H1 (cell line): ENCODE data around the gene WDR1. TPM values are rescaled to one million over a fixed set of nuclear protein-coding genes. Genes with fewer than 3 reads are reported as not detected.

Experiments used
- CTCF ChIA-PET: fragments of 300-600 bp; sonication (Branson Sonifier 250); formaldehyde crosslinking; loops from one replicate; lab custom pipeline; 2021; ENCODE audit not compliant: partially characterized antibody; lab: Charles Lee
- POLR2A ChIA-PET: fragments of 300-600 bp; sonication (Branson Sonifier 250); formaldehyde crosslinking; loops from one replicate; lab custom pipeline; 2021; ENCODE audit warnings: inconsistent platforms; ENCODE audit not compliant: partially characterized antibody; lab: Charles Lee
- DNase-seq, 2 experiments: peaks; one replicate each; pipeline versions ENCODE4 v3.0.0 to v3.0.0-alpha.2; 2010 to 2022; ENCODE audit warnings: low spot score in 2 of 2, low read depth in 1 of 2, mixed read lengths in 1 of 2
- FAIRE-seq: peaks from 2 replicates; lab custom pipeline; 2011; peaks lifted over from hg19 to GRCh38; lab: Jason Lieb, UNC
- H2AFZ ChIP-seq: 2 replicates; pipeline ENCODE4 v1.8.1; 2012; ENCODE audit warnings: low read length, inconsistent platforms
- H2AK5ac ChIP-seq: 2 replicates; pipeline ENCODE4 v1.6.1; 2013; ENCODE audit warnings: low read depth, low read length
- H2BK120ac ChIP-seq: replicated peaks from 2 replicates; pipeline ENCODE3; 2013; ENCODE audit warnings: low read depth, low read length, inconsistent platforms
- H2BK12ac ChIP-seq: 2 replicates; pipeline ENCODE4 v1.6.1; 2013; ENCODE audit warnings: low read depth, low read length
- H2BK15ac ChIP-seq: 2 replicates; pipeline ENCODE4 v1.6.1; 2013; ENCODE audit warnings: low read length
- H2BK20ac ChIP-seq: 2 replicates; pipeline ENCODE4 v1.6.1; 2013; ENCODE audit warnings: low read length
- H2BK5ac ChIP-seq: 2 replicates; pipeline ENCODE4 v1.6.1; 2013; ENCODE audit warnings: low read depth, low read length
- H3K14ac ChIP-seq: 2 replicates; pipeline ENCODE4 v1.6.1; 2013; ENCODE audit warnings: inconsistent platforms; ENCODE audit not compliant: insufficient read length
- H3K18ac ChIP-seq: 2 replicates; pipeline ENCODE4 v1.6.1; 2013; ENCODE audit warnings: low read length; ENCODE audit errors: extremely low read depth
- H3K23ac ChIP-seq: 2 replicates; pipeline ENCODE4 v1.6.1; 2013; ENCODE audit warnings: inconsistent platforms; ENCODE audit not compliant: insufficient read length
- H3K23me2 ChIP-seq: 2 replicates; pipeline ENCODE4 v1.6.1; 2013; ENCODE audit warnings: low read depth, low read length
- H3K27ac ChIP-seq: 2 replicates; pipeline ENCODE4 v1.6.1; 2011; ENCODE audit warnings: low read depth, low read length, inconsistent platforms
- H3K27me3 ChIP-seq, 4 experiments: replicated peaks in 1 of 4; 1 replicate in 1 of 4; 2 replicates in 3 of 4; pipeline versions ENCODE4 v1.6.1 to v1.8.1; 2011 to 2013; ENCODE audit warnings: low read length in 3 of 4, mild to moderate bottlenecking in 3 of 4, inconsistent platforms in 2 of 4, mixed read lengths in 2 of 4, moderate library complexity in 1 of 4; ENCODE audit not compliant: control insufficient read depth in 3 of 4, insufficient read depth in 3 of 4; ENCODE audit errors: extremely low read depth in 1 of 4
- H3K36me3 ChIP-seq, 4 experiments: 2 replicates each; pipeline versions ENCODE4 v1.6.1 to v1.8.1; 2011 to 2013; ENCODE audit warnings: mild to moderate bottlenecking in 4 of 4, low read length in 3 of 4, moderate library complexity in 2 of 4, control low read depth in 1 of 4, inconsistent platforms in 1 of 4; ENCODE audit not compliant: insufficient read depth in 4 of 4, control insufficient read depth in 2 of 4
- H3K4ac ChIP-seq: replicated peaks from 2 replicates; pipeline ENCODE3; 2013; ENCODE audit warnings: low read length, low read depth, mixed read lengths, inconsistent platforms; ENCODE audit not compliant: insufficient read length
- H3K4me1 ChIP-seq, 4 experiments: replicated peaks in 1 of 4; 1 replicate in 1 of 4; 2 replicates in 3 of 4; pipeline versions ENCODE4 v1.6.1 to v1.8.1; 2011 to 2013; ENCODE audit warnings: low read length in 3 of 4, inconsistent platforms in 2 of 4, mixed read lengths in 1 of 4; ENCODE audit not compliant: insufficient read depth in 4 of 4, control insufficient read depth in 3 of 4
- H3K4me2 ChIP-seq, 2 experiments: 2 replicates each; pipeline versions ENCODE4 v1.6.1 to v1.8.1; 2011 to 2013; ENCODE audit warnings: low read depth in 2 of 2, low read length in 2 of 2, control low read depth in 1 of 2, inconsistent platforms in 1 of 2, mild to moderate bottlenecking in 1 of 2; ENCODE audit not compliant: insufficient read depth in 1 of 2
- H3K4me3 ChIP-seq, 4 experiments: fragments of 200-600, 300-600 bp in 1 of 4; sonication (generic), shearing (Covaris generic), sonication (Bioruptor Twin) in 1 of 4; 2 replicates each; pipeline versions ENCODE4 v1.5.1 to v1.8.1; 2011 to 2016; ENCODE audit warnings: low read length in 4 of 4, low read depth in 3 of 4, control low read depth in 2 of 4, inconsistent platforms in 2 of 4, mild to moderate bottlenecking in 2 of 4, mixed read lengths in 1 of 4, moderate library complexity in 1 of 4; ENCODE audit not compliant: insufficient read depth in 2 of 4; ENCODE audit errors: extremely low read depth in 1 of 4
- H3K56ac ChIP-seq: replicated peaks from 2 replicates; pipeline ENCODE3; 2013; ENCODE audit warnings: low read depth, mild to moderate bottlenecking, mixed read lengths, low read length, inconsistent platforms; ENCODE audit not compliant: insufficient read length
- H3K79me1 ChIP-seq: 2 replicates; pipeline ENCODE4 v1.6.1; 2013; ENCODE audit warnings: low read depth, low read length, control low read depth
- H3K79me2 ChIP-seq, 2 experiments: 2 replicates each; pipeline versions ENCODE4 v1.6.1 to v1.8.1; 2012 to 2013; ENCODE audit warnings: low read length in 2 of 2, mild to moderate bottlenecking in 2 of 2, inconsistent platforms in 1 of 2; ENCODE audit not compliant: insufficient read depth in 2 of 2, control insufficient read depth in 1 of 2
- H3K9ac ChIP-seq, 4 experiments: replicated peaks in 1 of 4; 1 replicate in 1 of 4; 2 replicates in 3 of 4; pipeline versions ENCODE4 v1.6.1 to v1.8.1; 2011 to 2013; ENCODE audit warnings: low read depth in 3 of 4, low read length in 3 of 4, control low read depth in 2 of 4, mild to moderate bottlenecking in 2 of 4, moderate library complexity in 2 of 4, inconsistent platforms in 1 of 4; ENCODE audit errors: extremely low read depth in 1 of 4
- H3K9me3 ChIP-seq, 2 experiments: 2 replicates each; pipeline versions ENCODE4 v1.6.1 to v1.8.1; 2012 to 2013; ENCODE audit warnings: mild to moderate bottlenecking in 2 of 2, moderate library complexity in 2 of 2, control low read depth in 1 of 2, inconsistent platforms in 1 of 2, low read depth in 1 of 2, low read length in 1 of 2, mixed read lengths in 1 of 2; ENCODE audit not compliant: insufficient read depth in 2 of 2
- H4K20me1 ChIP-seq, 2 experiments: replicated peaks in 1 of 2; 2 replicates each; pipeline versions ENCODE3 to v1.8.1; 2011 to 2013; ENCODE audit warnings: inconsistent platforms in 2 of 2, low read length in 2 of 2, mild to moderate bottlenecking in 1 of 2; ENCODE audit not compliant: insufficient read depth in 2 of 2, control insufficient read depth in 1 of 2
- H4K5ac ChIP-seq: 2 replicates; pipeline ENCODE4 v1.6.1; 2013; ENCODE audit warnings: low read length, low read depth, mixed read lengths, inconsistent platforms; ENCODE audit not compliant: insufficient read length
- H4K8ac ChIP-seq: 2 replicates; pipeline ENCODE4 v1.8.0; 2013; ENCODE audit warnings: mild to moderate bottlenecking, moderate library complexity, low read length, inconsistent platforms; ENCODE audit not compliant: insufficient read depth; ENCODE audit errors: extremely low read depth
- H4K91ac ChIP-seq: replicated peaks from 2 replicates; pipeline ENCODE3; 2013; ENCODE audit warnings: low read length, mixed read lengths, inconsistent platforms; ENCODE audit not compliant: insufficient read length
- ATF3 ChIP-seq: IDR thresholded peaks from 2 replicates; pipeline ENCODE4 v1.6.1; 2011; ENCODE audit warnings: low read depth, mild to moderate bottlenecking, low read length; ENCODE audit not compliant: insufficient read depth
- BACH1 ChIP-seq: IDR thresholded peaks from 2 replicates; pipeline ENCODE4 v1.6.1; 2012; ENCODE audit warnings: low read length, improper control_type of control experiment
- CHD1 ChIP-seq: IDR thresholded peaks from 2 replicates; pipeline ENCODE4 v1.6.1; 2012; ENCODE audit warnings: low read depth, low read length, improper control_type of control experiment
- GABPA ChIP-seq: IDR thresholded peaks from 2 replicates; pipeline ENCODE4 v1.6.1; 2011; ENCODE audit warnings: mild to moderate bottlenecking, low read length, moderate library complexity, borderline replicate concordance; ENCODE audit not compliant: insufficient read depth
- JUND ChIP-seq: IDR thresholded peaks from 2 replicates; pipeline ENCODE4 v1.6.1; 2011; ENCODE audit warnings: mild to moderate bottlenecking, improper control_type of control experiment, low read length
- KDM1A ChIP-seq: fragments of 200-600, 300-600 bp; sonication (generic); IDR thresholded peaks from 2 replicates; pipeline ENCODE4 v1.7.1; 2016; ENCODE audit warnings: mild to moderate bottlenecking, low read length, borderline replicate concordance
- KDM4A ChIP-seq: IDR thresholded peaks from one replicate; pipeline ENCODE4 v1.7.1; 2012; ENCODE audit warnings: low read depth, mild to moderate bottlenecking, moderate library complexity, low read length, inconsistent platforms; ENCODE audit not compliant: severe bottlenecking
- MAFK ChIP-seq: IDR thresholded peaks from 2 replicates; pipeline ENCODE4 v1.6.1; 2012; ENCODE audit warnings: low read depth, mild to moderate bottlenecking, improper control_type of control experiment, low read length
- POLR2A ChIP-seq, 2 experiments: IDR thresholded peaks; 1 replicate in 1 of 2; 2 replicates in 1 of 2; pipeline ENCODE4 v1.6.1; 2011; ENCODE audit warnings: low read depth in 2 of 2, low read length in 2 of 2, mild to moderate bottlenecking in 2 of 2; ENCODE audit errors: control extremely low read depth in 1 of 2
- RBBP5 ChIP-seq: IDR thresholded peaks from 2 replicates; pipeline ENCODE4 v1.7.1; 2012; ENCODE audit warnings: low read depth, mild to moderate bottlenecking, inconsistent platforms, low read length, moderate library complexity, borderline replicate concordance
- RNF2 ChIP-seq: fragments of 200-900, 300-1000 bp; sonication (generic); IDR thresholded peaks from 2 replicates; pipeline ENCODE4 v1.7.1; 2016; ENCODE audit warnings: borderline replicate concordance, low read depth, mild to moderate bottlenecking, antibody characterized with exemption, low read length; ENCODE audit not compliant: poor library complexity, severe bottlenecking; ENCODE audit errors: missing control alignments
- SP1 ChIP-seq: IDR thresholded peaks from 2 replicates; pipeline ENCODE4 v1.6.1; 2011; ENCODE audit warnings: low read depth, low read length
- TBP ChIP-seq: IDR thresholded peaks from 2 replicates; pipeline ENCODE4 v1.6.1; 2011; ENCODE audit warnings: low read depth, low read length, improper control_type of control experiment
- TCF12 ChIP-seq: IDR thresholded peaks from 2 replicates; pipeline ENCODE4 v1.6.1; 2011; ENCODE audit warnings: low read depth, mild to moderate bottlenecking, low read length
- TEAD4 ChIP-seq: IDR thresholded peaks from 2 replicates; pipeline ENCODE4 v1.6.1; 2012; ENCODE audit warnings: low read depth, low read length, inconsistent platforms, mixed read lengths
- YY1 ChIP-seq: IDR thresholded peaks from 2 replicates; pipeline ENCODE4 v1.6.1; 2011; ENCODE audit warnings: low read depth, mild to moderate bottlenecking, low read length
- WGBS, 2 experiments: shearing (Covaris generic) in 1 of 2; methylation state at CpG; one replicate each; pipeline versions ENCODE4 v1.1.6 to v1.1.7; 2013 to 2015; ENCODE audit warnings: low lambda C conversion rate in 2 of 2, mixed read lengths in 2 of 2, inconsistent platforms in 1 of 2, low coverage in 1 of 2, missing lambda C conversion rate in 1 of 2; ENCODE audit not compliant: insufficient replicate concordance in 2 of 2, insufficient coverage in 1 of 2, insufficient read length in 1 of 2; ENCODE audit errors: extremely low coverage in 1 of 2, missing lambda C conversion rate in 1 of 2; 5-methylcytosine and 5-hydroxymethylcytosine counted together
- polyA plus RNA-seq, 7 experiments: library from polyadenylated mRNA; depleted of rRNA in 3 of 7; stranded (reverse) in 5 of 7; unstranded in 2 of 7; fragments of >200 nt in 5 of 7; fragments of 200-250 nt in 2 of 7; gene quantifications; 1 replicate in 5 of 7; 2 replicates in 1 of 7; 4 replicates in 1 of 7; pipeline versions ENCODE4 v1.2.1 to v1.2.3, GENCODE V29; 2011 to 2013; ENCODE audit warnings: missing spikeins in 2 of 7, mixed read lengths in 2 of 7
- total RNA-seq: library from RNA; stranded (reverse); fragmentation: NEBNext Ultra II Directional; extraction: Animal tissue kit (Norgen Biotek cat#: 25700); gene quantifications from 2 replicates; pipeline ENCODE4 v1.2.1, GENCODE V29; 2021

The WDR1 gene
- total and polyA plus RNA-seq, 2 of the 8 experiments (the other 6 are each of a cell fraction or from before 2014, with no cell fraction given) = 315 to 377 TPM

DNA sequence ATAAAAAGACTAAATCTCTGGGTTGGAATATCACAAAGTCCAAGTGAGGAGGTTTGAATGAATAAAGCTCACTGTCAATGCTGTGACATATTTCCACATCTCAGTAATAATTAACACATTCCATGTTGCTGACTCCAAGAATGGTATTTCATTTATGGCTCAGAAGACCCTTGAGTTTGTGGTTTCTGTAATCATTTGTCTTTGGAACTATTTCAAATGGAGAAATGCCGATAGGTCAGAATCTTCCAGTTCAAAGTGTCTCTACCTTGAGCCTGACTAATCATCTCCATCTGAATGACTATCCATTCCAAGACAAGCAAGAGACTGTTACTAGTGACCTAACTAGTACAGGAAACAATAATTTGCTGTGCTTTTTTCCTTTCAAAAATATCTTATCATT lies 71.1 kb downstream of the WDR1 start:
- no peak for FAIRE-seq
- POLR2A ChIA-PET = no interaction called here
- TF ChIP-seq TEAD4 = no peak
- no peak for TF ChIP-seq CHD1
- no peak for TF ChIP-seq ATF3
- no peak for TF ChIP-seq RNF2
- no peak for TF ChIP-seq BACH1
- TF ChIP-seq JUND = no peak
- no peak for TF ChIP-seq SP1
- no peak for TF ChIP-seq YY1
- TF ChIP-seq GABPA = no peak
- no peak for TF ChIP-seq TCF12
- TF ChIP-seq KDM1A = no peak
- TF ChIP-seq MAFK = no peak
- TF ChIP-seq KDM4A = no peak
- TF ChIP-seq POLR2A (IDR thresholded peaks at IDR 0.05; ENCODE audit: control extremely low read depth in 1 of 2, low read depth in 2 of 2, low read length in 2 of 2) = no peak
- no peak for TF ChIP-seq TBP
- no peak for TF ChIP-seq RBBP5

More for the DNA sequence above, 71.1 kb downstream of the WDR1 start:
- WGBS, 2 experiments = 96% methylated on average over 1 of the region's 1 CpG; no CpG with 5 or more reads in 1 of the 2 experiments
- Histone ChIP-seq H3K56ac (no peak overlapping the region), H3K9me3 (no peaks in the 10 kb centered on the region), H3K4ac (no peak overlapping the region), H4K5ac (no peak overlapping the region), H3K79me2 (no peaks in the 10 kb centered on the region), H3K14ac (no peak overlapping the region), H3K23ac (no peak overlapping the region), H3K4me2 (no peak overlapping the region), H2AK5ac (no peak overlapping the region), H4K91ac (no peak overlapping the region), H3K36me3 (no peaks in the 10 kb centered on the region), H2AFZ (no peak overlapping the region), H2BK12ac (no peak overlapping the region), H3K27me3 (no peaks in the 10 kb centered on the region), H3K18ac (no peak overlapping the region), H3K4me3 (no peak overlapping the region), H3K79me1 (no peaks in the 10 kb centered on the region), H3K4me1 (peaks cover 2 to 7% (median 5%) of the 10 kb centered on the region in 4 experiments; a peak in 5 of 7 replicates), H2BK120ac (no peak overlapping the region), H4K8ac (no peak overlapping the region), H2BK5ac (no peak overlapping the region), H2BK15ac (no peak overlapping the region), H4K20me1 (no peaks in the 10 kb centered on the region), H3K23me2 (no peaks in the 10 kb centered on the region), H3K9ac (no peak overlapping the region), H3K27ac (no peak overlapping the region), H2BK20ac (no peak overlapping the region)
- DNase-seq = no peak
- CTCF ChIA-PET = no interaction called here
